OCI-LY3 (cell line): ENCODE data around the gene UBE2R2.

ENCODE experiments used
- EZH2phosphoT487 ChIP-seq: fragments of 200-600 bp; shearing (Covaris generic); IDR thresholded peaks from 2 replicates; pipeline ENCODE4 v1.6.1; 2018; ENCODE audit warnings: antibody characterized with exemption, mixed run types, low read depth
- TF ChIP-seq, protein P1 (sequence below): fragments of 200-600, 300-600 bp; sonication (generic); IDR thresholded peaks from 2 replicates; pipeline ENCODE4 v1.5.1; 2014; ENCODE audit warnings: antibody characterized with exemption, low read length, low read depth

DNA sequence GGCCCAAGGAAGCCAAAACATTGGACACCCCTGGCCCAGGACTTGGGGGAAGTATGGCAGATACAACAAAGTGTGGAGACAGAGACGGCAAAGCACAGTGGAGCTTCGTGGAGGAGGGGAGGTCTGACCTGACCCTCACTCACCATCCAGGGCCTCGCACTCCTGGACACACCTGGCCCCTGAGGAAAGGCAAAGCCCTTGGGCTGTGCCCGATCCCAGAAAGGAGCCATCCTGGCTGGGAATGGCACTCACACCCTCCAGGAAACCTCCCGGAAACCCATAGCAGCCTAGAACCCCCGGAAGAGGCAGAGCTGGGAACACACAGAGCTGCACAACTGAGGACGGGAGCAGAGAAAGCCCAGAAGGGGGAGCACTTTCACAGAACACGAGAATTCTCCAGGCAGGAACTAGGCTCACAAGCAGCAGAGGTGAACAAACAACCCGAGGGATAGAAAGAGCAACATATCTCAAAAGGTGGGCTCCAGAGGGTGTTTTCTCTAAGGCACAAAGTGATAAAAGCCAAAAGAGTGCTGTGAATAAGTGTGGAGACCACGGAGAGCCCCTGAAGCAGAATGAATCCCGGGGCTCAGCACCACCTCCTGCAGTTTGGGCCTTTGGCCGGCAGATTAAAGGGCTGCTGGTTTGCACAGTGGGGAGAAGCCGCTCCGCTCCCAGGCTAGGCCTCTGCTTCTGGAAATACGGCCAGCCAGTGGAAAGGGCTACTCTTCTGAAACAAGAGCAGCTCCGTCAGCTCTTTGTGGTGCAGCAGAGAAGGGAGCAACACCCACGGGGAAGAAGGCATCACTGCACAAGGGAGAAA is 108.2 kb downstream of the UBE2R2 start:
- no peak for TF ChIP-seq EZH2phosphoT487
- TF ChIP-seq, protein P1, sequence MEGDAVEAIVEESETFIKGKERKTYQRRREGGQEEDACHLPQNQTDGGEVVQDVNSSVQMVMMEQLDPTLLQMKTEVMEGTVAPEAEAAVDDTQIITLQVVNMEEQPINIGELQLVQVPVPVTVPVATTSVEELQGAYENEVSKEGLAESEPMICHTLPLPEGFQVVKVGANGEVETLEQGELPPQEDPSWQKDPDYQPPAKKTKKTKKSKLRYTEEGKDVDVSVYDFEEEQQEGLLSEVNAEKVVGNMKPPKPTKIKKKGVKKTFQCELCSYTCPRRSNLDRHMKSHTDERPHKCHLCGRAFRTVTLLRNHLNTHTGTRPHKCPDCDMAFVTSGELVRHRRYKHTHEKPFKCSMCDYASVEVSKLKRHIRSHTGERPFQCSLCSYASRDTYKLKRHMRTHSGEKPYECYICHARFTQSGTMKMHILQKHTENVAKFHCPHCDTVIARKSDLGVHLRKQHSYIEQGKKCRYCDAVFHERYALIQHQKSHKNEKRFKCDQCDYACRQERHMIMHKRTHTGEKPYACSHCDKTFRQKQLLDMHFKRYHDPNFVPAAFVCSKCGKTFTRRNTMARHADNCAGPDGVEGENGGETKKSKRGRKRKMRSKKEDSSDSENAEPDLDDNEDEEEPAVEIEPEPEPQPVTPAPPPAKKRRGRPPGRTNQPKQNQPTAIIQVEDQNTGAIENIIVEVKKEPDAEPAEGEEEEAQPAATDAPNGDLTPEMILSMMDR: peak; percentile 61
